Tibial nerve (tissue), 4 donors: ENCODE results near the gene L3MBTL4. TPM values are rescaled to one million over a fixed set of nuclear protein-coding genes. Genes with fewer than 3 reads are reported as not detected.

ENCODE experiments used
- DNase-seq, 2 donors: peaks; one replicate each; pipeline ENCODE4 v3.0.0-alpha.2; 2019; ENCODE audit warnings: low spot score in 2 of 2
- H3K27ac ChIP-seq, 4 donors: fragments of 200-600 bp; sonication (generic) in 3 of 4; one replicate each; pipeline ENCODE4 v1.5.1; 2017 to 2019; ENCODE audit warnings: mild to moderate bottlenecking in 1 of 4
- H3K27me3 ChIP-seq, 2 donors: fragments of 200-600 bp; sonication (generic) in 1 of 2; one replicate each; pipeline versions ENCODE4 v1.5.1 to v1.6.0; 2017 to 2019
- H3K36me3 ChIP-seq, 3 donors: fragments of 200-600 bp; sonication (generic); one replicate each; pipeline ENCODE4 v1.5.1; 2018 to 2019
- H3K4me1 ChIP-seq, 4 donors: fragments of 200-600 bp; sonication (generic) in 3 of 4; one replicate each; pipeline ENCODE4 v1.5.1; 2017 to 2019
- H3K4me3 ChIP-seq, 4 donors: fragments of 200-600 bp; sonication (generic) in 3 of 4; one replicate each; pipeline ENCODE4 v1.5.1; 2017 to 2019; ENCODE audit warnings: mild to moderate bottlenecking in 1 of 4, moderate library complexity in 1 of 4
- H3K9me3 ChIP-seq, 4 donors: fragments of 200-600 bp; sonication (generic) in 3 of 4; one replicate each; pipeline ENCODE4 v1.5.1; 2017 to 2019
- EP300 ChIP-seq, 2 donors: sonication (generic); formaldehyde crosslinking; IDR thresholded peaks; one replicate each; pipeline ENCODE4 v1.6.1; 2017; ENCODE audit warnings: antibody characterized with exemption in 2 of 2, mild to moderate bottlenecking in 1 of 2
- POLR2A ChIP-seq, 2 donors: fragments of 450-650 bp; IDR thresholded peaks; one replicate each; pipeline ENCODE4 v1.6.1; 2017; ENCODE audit warnings: antibody characterized with exemption in 2 of 2, mild to moderate bottlenecking in 2 of 2, moderate library complexity in 2 of 2
- WGBS, 2 donors: methylation state at CpG; one replicate each; pipeline ENCODE4 v1.1.5; 2018; 5-methylcytosine and 5-hydroxymethylcytosine counted together
- total RNA-seq, 4 donors: library from RNA; depleted of rRNA; stranded (reverse); fragments of >200 nt; gene quantifications; one replicate each; pipeline ENCODE4 v1.1.0, GENCODE V29; 2016
- TF ChIP-seq, protein P1 (sequence below), 5 experiments: fragments of 200-600 bp in 3 of 5; fragments of 450-650 bp in 2 of 5; sonication (generic) in 3 of 5; IDR thresholded peaks; one replicate each; pipeline ENCODE4 v1.5.1; 2016 to 2019; ENCODE audit warnings: antibody characterized with exemption in 5 of 5, mild to moderate bottlenecking in 3 of 5, moderate library complexity in 2 of 5

The L3MBTL4 gene
- total RNA-seq, 4 donors from 2014 or later: 6.3 to 9.0 (median 8.1) TPM

DNA sequence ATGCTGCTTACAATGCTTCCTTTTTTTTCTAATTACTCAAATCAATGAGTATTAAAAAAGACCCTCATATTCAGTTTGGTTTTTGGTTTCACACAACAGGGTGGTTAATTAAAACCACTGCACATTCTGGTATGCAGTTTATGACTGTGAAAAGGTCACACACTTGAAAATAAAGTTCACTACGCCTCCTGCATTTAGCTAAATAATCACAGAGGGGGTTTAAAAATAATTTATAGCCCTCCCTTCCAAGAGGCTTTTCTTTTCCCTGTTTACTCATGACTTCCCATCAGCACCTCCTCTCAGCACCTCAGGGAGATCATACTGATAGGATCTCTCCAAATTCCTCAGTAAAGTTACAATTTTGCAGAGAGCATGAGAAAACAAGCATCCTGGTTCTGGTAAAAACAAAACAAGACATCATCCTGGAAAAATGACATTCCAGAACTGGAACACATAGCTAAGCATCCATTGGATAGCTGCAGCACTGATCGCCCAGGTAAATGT lies 389.9 kb downstream of the L3MBTL4 start:
- no peak for DNase-seq
- WGBS, 2 donors: 47 to 49% methylated on average over 2 of the region's 2 CpGs
- Histone ChIP-seq H3K9me3 (no peaks in the 10 kb centered on the region), H3K36me3 (no peaks in the 10 kb centered on the region), H3K4me3 (no peak overlapping the region), H3K27ac (no peak overlapping the region), H3K27me3 (no peaks in the 10 kb centered on the region), H3K4me1 (no peaks in the 10 kb centered on the region)
- TF ChIP-seq, protein P1, sequence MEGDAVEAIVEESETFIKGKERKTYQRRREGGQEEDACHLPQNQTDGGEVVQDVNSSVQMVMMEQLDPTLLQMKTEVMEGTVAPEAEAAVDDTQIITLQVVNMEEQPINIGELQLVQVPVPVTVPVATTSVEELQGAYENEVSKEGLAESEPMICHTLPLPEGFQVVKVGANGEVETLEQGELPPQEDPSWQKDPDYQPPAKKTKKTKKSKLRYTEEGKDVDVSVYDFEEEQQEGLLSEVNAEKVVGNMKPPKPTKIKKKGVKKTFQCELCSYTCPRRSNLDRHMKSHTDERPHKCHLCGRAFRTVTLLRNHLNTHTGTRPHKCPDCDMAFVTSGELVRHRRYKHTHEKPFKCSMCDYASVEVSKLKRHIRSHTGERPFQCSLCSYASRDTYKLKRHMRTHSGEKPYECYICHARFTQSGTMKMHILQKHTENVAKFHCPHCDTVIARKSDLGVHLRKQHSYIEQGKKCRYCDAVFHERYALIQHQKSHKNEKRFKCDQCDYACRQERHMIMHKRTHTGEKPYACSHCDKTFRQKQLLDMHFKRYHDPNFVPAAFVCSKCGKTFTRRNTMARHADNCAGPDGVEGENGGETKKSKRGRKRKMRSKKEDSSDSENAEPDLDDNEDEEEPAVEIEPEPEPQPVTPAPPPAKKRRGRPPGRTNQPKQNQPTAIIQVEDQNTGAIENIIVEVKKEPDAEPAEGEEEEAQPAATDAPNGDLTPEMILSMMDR (IDR thresholded peaks at IDR 0.05): no peak
- no peak for TF ChIP-seq EP300 (IDR thresholded peaks at IDR 0.05)
- TF ChIP-seq POLR2A (IDR thresholded peaks at IDR 0.05): no peak

DNA sequence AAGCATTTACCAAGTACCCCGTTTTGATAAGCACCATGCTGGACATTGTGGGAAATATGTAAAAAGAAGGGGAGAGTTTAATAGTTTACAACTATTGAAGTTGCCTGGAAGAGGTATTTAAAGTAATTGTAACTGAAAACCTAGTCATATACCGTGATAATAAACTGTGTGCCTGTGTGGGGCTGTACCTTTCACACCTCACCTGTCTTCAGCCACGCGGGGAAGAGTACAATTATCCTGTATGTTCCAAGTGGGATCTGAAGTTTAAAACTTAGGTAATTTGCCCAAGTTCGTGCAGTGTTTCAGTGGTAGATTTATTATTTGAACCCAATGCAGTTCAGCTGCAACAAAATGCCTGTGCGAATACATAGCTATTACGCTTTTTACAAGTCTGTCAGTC lies 391.2 kb downstream of the L3MBTL4 start:
- H3K27me3 ChIP-seq: no peaks in the 10 kb centered on the region
- no peak for DNase-seq
- WGBS, 2 donors: 82 to 84% methylated on average over 7 of the region's 7 CpGs
- H3K36me3 ChIP-seq: no peaks in the 10 kb centered on the region
- no peak overlapping the region for H3K27ac ChIP-seq
- no peaks in the 10 kb centered on the region for H3K9me3 ChIP-seq
- no peak overlapping the region for H3K4me3 ChIP-seq
- no peaks in the 10 kb centered on the region for H3K4me1 ChIP-seq
- TF ChIP-seq POLR2A (IDR thresholded peaks at IDR 0.05) (no peak), EP300 (IDR thresholded peaks at IDR 0.05) (no peak)
- TF ChIP-seq, protein P1 (IDR thresholded peaks at IDR 0.05): no peak

DNA sequence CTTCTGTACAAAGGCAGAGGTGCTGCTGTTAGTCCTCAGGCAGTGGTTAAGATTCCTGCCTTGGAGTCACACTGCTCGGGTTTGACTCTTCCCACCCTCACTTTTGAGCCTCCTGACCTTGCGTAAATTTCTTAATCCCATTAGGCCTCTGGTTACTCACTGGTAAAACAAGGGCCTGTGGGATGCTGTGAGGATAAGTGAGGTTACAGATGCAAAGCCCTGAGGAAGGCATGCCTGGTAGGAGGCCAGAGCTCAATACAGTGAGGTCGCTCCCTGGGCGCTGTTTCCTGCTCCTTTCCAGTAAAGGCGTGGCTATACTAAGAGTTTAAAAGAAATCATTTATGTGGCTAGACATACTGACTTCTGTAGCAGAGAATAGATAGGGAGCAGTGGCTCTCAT lies 391.9 kb downstream of the L3MBTL4 start:
- no peaks in the 10 kb centered on the region for H3K4me1 ChIP-seq
- H3K27ac ChIP-seq: no peak overlapping the region
- TF ChIP-seq EP300 (IDR thresholded peaks at IDR 0.05) (no peak), POLR2A (IDR thresholded peaks at IDR 0.05) (no peak)
- TF ChIP-seq, protein P1 (IDR thresholded peaks at IDR 0.05): no peak
- no peak overlapping the region for H3K4me3 ChIP-seq
- no peaks in the 10 kb centered on the region for H3K9me3 ChIP-seq
- no peaks in the 10 kb centered on the region for H3K27me3 ChIP-seq
- WGBS, 2 donors: 45 to 50% methylated on average over 5 of the region's 5 CpGs
- no peaks in the 10 kb centered on the region for H3K36me3 ChIP-seq
- no peak for DNase-seq

DNA sequence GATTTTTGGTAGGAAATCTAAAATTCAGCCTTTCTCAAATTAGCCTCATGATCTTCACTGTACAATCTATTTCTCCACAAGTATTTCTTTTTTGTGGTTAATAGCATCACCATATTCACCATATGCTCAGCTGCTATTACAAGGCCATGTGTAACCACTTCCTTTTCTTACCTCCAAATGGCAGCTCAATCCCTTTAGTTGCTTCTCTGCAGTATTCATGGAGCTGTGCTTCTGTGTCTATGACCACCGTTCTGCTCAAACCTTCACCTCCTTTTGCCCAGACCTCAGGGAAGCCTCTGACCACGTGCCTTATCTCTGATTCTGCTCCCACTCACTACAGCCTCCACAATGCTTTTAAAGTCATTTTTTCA lies 392.7 kb downstream of the L3MBTL4 start:
- Histone ChIP-seq H3K27ac (no peak overlapping the region), H3K27me3 (no peaks in the 10 kb centered on the region), H3K36me3 (no peaks in the 10 kb centered on the region), H3K9me3 (no peaks in the 10 kb centered on the region), H3K4me1 (no peaks in the 10 kb centered on the region), H3K4me3 (no peak overlapping the region)
- TF ChIP-seq POLR2A (IDR thresholded peaks at IDR 0.05) (no peak), EP300 (IDR thresholded peaks at IDR 0.05) (no peak)
- TF ChIP-seq, protein P1 (IDR thresholded peaks at IDR 0.05): no peak
- no peak for DNase-seq
- WGBS, 2 donors: 64 to 69% methylated on average over 2 of the region's 2 CpGs

DNA sequence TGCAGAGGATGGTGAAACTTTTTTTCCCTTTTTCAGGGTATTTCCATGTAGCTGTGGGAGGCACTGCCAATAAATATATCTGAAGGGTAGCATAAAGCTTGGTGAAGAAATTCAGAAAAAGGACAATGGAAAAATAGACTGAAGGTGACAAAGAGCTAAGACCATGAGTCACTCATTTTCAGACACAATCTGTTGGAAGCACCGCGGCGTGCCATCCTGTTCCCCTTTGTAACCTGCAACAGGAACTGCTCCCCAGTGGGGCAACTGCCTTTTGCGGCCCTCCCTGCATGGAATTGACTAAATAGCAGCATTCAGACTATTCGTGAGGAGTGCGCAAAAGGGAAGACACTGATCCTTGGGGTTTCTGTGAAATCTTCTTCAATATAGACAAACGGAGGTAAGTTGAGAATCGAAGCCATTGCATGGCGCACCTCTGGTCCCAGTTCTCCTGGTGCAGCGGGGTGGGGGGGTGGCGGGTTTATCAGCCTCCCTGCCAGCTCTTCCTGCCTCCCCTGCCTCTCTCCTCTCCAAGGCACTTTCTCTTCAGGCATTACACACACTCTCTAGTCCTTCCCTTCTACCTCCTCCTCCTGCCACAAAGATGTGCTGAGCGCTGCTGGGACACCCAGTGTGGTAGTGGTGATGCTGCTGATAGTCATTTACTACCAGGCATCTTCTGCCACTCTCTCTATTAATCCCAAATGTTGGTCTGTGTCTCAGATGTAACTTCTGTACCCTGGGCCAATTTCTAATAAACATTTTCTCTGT lies 393.2 kb downstream of the L3MBTL4 start:
- DNase-seq: no peak
- no peak overlapping the region for H3K27ac ChIP-seq
- no peaks in the 10 kb centered on the region for H3K9me3 ChIP-seq
- TF ChIP-seq POLR2A (IDR thresholded peaks at IDR 0.05) (no peak), EP300 (IDR thresholded peaks at IDR 0.05) (no peak)
- TF ChIP-seq, protein P1 (IDR thresholded peaks at IDR 0.05): no peak
- H3K27me3 ChIP-seq: no peaks in the 10 kb centered on the region
- H3K36me3 ChIP-seq: no peaks in the 10 kb centered on the region
- no peaks in the 10 kb centered on the region for H3K4me1 ChIP-seq
- H3K4me3 ChIP-seq: no peak overlapping the region
- 76 to 88% methylated on average over 12 of the region's 12 CpGs for WGBS, 2 donors
